HG02852 (cell line): ENCODE data around the gene RAB44.
A peak's percentile ranks its signal among the peaks of the same experiment; 100 is the strongest.

Source experiments
- ATAC-seq: cut with Tn5 transposase; IDR thresholded peaks from one replicate; pipeline ENCODE4 v1.9.1; 2021; ENCODE audit warnings: mild to moderate bottlenecking, moderate library complexity; ENCODE audit not compliant: unreplicated experiment

The RAB44 gene

DNA sequence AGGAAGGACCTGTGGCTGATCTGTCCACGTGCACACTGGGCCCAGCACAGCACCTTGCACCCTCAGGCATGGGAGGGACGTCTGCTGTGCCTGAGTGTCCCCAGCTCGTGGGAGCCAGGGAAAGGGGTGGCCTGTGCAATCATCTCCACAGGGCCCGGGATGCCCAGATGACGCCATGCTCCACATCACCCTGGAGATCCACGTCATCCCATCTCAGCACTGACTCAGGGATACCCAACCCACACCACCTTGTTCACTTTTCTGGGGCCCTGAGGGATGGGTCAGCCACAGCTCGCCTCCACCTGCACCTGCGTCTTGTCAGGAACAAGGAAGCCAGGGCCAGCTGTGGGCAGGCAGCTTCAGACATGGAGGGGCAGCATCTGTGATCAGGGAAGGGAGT lies 48.2 kb downstream of the RAB44 start:
- ATAC-seq, result no peak

GRCh38 chr6:36746251-36746650 lies 48.6 kb downstream of the RAB44 start:
- no peak for ATAC-seq

DNA sequence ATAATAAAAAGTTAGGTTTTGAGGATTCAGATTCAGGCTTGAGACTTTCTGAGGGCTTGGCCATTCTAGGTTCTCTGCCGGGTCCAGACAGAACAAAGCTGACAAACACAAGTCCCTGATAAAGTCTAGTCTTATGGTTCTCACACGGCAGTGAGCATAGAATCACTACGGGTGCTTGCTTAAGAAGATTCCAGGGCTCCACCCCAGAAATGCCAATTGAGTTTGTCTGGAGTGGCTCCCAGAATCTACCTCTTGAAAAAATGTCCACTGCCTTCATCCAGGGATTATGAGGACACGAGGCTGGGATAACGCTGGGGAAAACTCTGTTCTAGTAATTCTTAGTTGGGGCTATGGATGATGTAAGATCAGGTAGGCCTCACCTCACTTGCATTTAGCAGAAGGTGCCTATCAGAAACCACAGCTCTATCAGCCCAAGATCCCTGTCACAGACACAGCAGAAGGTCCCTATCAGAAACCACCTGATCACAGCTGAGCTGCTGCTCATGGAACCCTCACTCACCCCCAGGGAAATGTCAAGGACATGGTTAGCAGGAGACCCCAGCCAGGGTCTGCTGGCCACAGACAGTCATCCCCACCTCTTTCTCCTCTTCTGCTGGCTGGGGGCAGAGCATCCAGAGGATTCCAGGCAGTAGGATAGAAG lies 52.3 kb downstream of the RAB44 start:
- no peak for ATAC-seq

DNA sequence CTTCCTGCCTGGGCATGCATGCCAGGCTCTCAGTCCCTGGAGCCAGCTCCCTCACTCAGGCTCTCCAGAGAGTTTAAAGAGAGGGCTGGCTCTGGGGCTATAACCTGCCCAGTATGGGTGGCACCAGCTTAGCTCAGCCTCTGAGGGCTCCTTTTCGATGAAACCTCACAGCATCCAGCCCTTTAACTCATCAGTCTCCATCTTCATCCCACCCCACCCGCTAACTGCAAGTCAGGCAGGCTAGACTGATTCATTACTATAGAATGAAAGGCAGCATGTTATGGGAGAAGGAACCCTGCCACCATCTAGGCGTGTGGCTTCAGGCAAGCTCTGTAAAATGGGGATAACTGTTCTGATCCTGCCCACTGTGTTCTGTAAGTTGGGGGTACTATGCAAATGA lies 53.5 kb downstream of the RAB44 start:
- ATAC-seq, result no peak

GRCh38 chr6:36751833-36752186 lies 54.2 kb downstream of the RAB44 start:
- no peak for ATAC-seq

- no peak for ATAC-seq
These were observed 54.7 kb downstream of the RAB44 start for GRCh38 chr6:36752187-36752885.

GRCh38 chr6:36752886-36753506 lies 55.4 kb downstream of the RAB44 start:
- no peak for ATAC-seq

- ATAC-seq, result no peak
These were observed 56.2 kb downstream of the RAB44 start for GRCh38 chr6:36753671-36754405.

GRCh38 chr6:36754582-36755434 lies 57.2 kb downstream of the RAB44 start:
- ATAC-seq, result no peak

DNA sequence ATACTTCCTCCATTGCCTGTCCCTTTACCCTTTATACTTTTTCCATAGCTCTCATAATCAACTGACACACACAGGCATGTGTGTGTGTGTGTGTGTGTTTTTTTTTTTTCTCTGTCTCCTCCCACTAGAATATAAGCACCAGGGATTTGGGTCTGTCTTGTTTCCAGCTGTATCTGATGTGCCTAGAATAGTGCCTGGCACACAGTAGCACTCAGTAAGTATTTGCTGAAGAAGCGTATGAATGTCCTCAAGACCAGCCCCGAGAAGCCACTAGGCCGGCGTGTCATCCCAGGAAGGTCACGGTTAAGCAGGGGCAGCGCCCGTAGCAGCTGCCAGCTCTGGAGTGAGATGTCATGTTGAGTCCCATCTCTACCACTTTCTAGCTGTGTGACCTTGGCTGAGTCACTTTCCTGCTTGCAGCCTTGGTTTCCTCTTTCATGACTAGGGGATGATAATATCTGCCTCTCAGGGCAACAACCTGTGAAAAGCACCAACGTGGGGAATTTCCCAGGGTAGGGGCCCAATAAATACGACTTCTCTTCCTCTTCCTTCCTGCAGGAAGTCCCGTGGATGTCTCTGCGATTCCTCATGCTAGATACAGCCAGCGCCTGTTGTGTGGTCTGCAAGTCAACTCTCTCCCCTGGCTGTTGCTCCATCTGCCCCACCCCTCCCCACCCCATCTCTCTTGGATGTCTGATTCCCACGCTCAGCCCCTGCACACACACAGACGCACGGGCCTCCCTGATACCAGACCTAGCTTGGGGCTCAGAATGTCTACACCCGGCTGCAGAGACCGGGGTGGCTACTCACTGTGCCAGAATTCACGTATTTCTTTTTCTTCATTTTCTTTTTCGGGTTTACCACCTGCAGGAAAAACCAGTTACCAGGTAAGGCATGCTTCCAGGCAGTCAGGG lies 58.1 kb downstream of the RAB44 start:
- peak; percentile 52 for ATAC-seq

GRCh38 chr6:36756786-36757185 lies 59.2 kb downstream of the RAB44 start:
- ATAC-seq, result no peak

DNA sequence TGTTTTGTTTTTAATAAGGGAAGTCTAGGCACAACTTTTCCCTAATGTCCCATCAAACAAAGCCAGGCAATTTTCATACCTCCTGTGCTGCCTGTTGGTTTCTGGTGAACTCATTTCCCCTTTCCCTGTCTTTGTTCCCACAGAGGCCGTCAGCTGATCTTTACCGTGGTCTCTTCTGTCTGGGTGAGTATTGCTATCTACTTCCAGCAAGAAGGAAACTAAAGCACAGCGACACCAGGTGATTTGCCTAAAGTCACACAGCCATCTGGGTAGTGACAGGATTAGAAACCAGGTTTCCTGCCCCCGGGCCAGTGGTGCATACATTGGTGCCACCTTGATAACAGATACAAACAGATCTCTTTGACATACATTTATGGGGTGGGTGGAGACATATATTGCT lies 59.6 kb downstream of the RAB44 start:
- peak; percentile 32 for ATAC-seq

DNA sequence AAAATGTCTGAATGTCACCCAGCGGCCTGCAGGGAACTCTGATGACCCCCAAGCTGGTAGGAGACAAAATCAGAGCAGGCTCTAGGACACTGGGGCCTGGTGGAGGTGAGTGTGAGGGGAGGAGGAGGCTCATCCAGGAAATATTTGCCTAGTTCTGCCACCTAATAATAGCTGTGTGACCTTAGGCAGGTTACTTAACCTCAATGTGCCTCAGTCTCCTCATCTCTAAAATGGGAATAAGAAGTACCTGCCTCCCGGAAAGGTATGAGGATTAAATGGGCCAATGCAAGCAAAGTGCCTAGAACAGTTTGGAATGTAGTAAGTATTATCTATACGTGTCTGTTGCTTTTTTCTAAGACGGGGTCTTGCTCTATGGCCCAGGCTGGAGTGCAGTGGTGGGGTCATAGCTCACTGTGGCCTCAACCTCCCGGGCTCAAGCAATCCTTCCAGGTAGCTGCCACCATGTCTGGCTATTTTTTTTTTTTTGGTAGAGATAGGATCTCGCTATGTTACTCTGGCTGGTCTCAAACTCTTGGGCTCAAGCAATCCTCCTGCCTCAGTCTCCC lies 60.4 kb downstream of the RAB44 start:
- no peak for ATAC-seq

DNA sequence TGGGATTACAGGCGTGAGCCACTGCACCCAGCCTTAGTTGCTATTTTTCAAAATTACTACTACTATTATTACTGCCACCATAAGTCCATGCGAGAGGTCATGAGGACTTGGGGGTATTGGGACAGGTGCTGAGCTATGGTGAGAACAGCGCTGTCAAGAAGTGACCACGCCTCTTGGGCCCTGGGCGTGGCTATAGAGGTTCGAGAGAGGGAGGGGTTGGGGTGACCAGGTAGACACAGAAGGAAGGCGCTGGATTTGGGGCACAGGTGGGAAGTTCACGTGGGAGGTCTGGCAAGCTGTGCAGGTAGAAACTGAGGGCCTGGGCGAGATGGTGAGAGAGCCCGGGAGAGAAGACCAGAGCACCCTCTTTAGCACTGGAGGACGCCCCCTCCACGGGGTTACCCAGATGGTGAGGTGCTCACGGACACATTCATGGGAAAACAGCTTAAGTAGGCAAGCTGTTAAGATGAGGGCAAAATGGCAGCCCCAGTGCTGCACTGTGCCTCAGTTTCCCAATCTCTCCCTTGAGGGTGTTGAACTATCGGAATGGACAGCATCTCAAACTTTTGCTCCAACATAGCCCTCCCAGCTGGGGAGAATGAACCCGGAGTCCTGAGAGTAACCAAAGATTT lies 61.0 kb downstream of the RAB44 start:
- ATAC-seq, result no peak

DNA sequence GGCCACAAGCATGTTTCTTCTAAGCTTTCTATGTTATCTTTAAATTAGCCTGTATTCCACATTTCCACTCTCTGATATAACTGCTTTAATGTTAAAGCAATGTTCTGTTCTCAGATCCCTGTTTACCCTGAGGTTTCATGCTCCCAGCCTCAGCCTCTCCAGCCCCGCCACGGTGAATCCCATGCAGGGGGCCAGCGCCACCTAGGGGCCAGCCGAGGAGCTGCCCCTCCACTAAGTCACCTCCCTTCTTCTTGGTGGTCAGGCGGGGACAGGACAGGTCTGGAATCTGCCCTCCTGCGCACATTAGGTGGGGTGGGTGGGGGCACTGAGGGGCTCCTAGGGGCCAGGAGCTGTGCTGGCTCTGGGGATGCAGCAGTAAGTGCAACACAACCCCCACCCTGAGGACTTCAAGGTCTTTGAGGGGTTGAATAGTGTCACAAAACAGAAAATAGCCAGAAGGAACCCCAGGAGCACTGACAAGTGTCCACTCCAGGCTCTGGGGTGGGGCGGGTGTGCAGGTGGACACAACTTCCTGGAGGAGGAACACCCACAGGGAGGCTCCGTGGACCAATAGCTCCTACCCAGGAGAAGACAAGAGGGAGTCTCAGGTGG lies 61.6 kb downstream of the RAB44 start:
- ATAC-seq, result no peak

DNA sequence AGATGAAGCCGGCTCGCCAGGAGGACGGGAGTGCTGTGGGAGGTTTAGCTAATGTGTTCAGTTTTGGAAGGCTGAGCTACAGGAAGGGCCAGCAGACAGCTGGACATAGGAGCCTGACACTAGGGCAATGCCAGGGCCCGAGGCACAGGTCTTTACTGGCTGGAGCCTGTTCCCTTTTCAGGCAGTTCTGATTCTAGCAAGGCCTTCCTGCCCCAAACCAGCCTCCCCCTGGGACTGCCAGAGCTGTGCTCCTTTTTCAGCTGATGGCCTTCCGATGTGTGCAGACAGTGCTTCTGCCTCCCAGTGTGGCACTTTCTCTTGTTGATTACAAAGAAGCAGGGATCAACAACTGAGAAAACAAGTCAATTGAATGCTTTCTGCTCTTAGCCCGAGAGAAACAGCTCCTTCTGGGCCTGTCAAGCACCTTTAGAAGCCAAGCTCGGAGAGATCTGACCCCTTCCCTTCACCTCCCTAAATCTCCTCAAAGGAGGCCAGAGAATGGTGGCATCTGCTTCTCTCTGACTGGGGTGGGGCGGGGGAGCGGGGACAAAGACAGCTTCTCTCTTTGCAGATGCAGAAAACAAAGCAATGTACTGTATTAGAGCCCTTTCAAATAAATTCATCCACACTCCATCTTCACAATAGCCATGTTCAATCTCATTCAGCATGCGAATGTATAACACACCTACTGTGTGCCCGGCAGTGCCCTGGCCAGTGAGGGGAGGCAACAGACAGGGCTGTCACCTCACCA lies 63.2 kb downstream of the RAB44 start:
- no peak for ATAC-seq

DNA sequence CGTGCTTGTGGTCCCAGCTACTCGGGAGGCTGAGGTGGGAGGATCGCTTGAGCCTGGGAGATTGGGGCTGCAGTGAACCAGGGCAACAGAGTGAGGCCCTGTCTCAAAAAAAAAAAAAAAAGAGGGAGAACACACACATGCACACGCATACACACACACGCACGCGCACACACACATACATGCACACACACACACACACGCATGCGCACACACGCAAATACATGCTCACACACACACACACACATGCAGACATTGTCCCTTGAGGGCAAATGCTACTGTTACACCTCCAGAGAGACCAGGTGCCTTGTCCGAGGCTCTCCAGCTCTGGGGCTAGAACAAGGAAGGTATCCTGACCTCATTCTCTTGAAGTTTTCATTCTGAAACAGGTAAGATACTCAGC lies 64.5 kb downstream of the RAB44 start:
- no peak for ATAC-seq

DNA sequence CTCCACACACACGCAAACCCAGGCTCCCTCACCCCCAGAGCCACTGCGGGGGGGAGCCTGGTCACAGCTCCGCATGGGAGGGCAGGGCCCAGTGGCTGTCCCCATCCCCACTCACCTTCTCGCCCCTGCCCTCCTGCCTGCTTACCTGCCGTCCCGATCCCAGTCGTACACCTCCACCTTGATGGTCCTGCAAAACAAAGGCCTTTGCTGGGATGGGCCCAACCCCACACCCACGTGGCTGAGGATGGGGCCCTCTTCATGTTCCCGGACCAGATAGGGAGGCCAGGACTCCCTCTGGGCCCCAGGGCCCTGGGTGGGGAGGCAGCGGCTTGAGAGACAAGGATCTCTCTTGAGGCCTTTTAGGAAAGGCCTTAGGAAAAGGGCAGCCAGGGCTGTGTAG lies 67.6 kb downstream of the RAB44 start:
- no peak for ATAC-seq
